Astrocyte of the cerebellum (primary cell): ENCODE measurements around the gene HDAC4.

Source experiments
- DNase-seq: peaks from one replicate; pipeline ENCODE4 v3.0.0-alpha.2; 2011; ENCODE audit warnings: low read depth
- H3K4me3 ChIP-seq: 2 replicates; pipeline ENCODE4 v1.5.1; 2011; ENCODE audit warnings: mild to moderate bottlenecking, low read depth, low read length, moderate library complexity
- CTCF ChIP-seq: IDR thresholded peaks from 2 replicates; pipeline ENCODE4 v1.5.1; 2012; ENCODE audit warnings: low read length, low read depth, moderate library complexity, mild to moderate bottlenecking; ENCODE audit errors: missing control alignments
- in situ Hi-C: cut with HindIII; loops from 2 replicates; pipeline ENCODE4 v1.10.0; 2017; ENCODE audit warnings: low sequenced_read_pairs

HDAC4 gene

GRCh38 chr2:239142806-239143205 lies 258.0 kb downstream of the HDAC4 start:
- DNase-seq, result no peak
- H3K4me3 ChIP-seq, result no peak overlapping the region
- no peak for TF ChIP-seq CTCF
- in situ Hi-C loops, result loop anchor here (25.0 kb wide), 1 partner anchor 219 kb away; no protein-coding TSS in a partner anchor

GRCh38 chr2:239142296-239142695 lies 258.5 kb downstream of the HDAC4 start:
- in situ Hi-C loops, result loop anchor here (25.0 kb wide), 1 partner anchor 220 kb away; no protein-coding TSS in a partner anchor

GRCh38 chr2:239141021-239141760 lies 259.6 kb downstream of the HDAC4 start:
- no peak for DNase-seq
- no peak for TF ChIP-seq CTCF
- H3K4me3 ChIP-seq, result no peak overlapping the region
- in situ Hi-C loops, result loop anchor here (25.0 kb wide), 1 partner anchor 221 kb away; no protein-coding TSS in a partner anchor

More at GRCh38 chr2:239142296-239142695, 258.5 kb downstream of the HDAC4 start:
- no peak for DNase-seq
- TF ChIP-seq CTCF, result no peak
- no peak overlapping the region for H3K4me3 ChIP-seq

- no peak overlapping the region for H3K4me3 ChIP-seq
- DNase-seq, result no peak
- in situ Hi-C loops, result loop anchor here (25.0 kb wide), 1 partner anchor 222 kb away; no protein-coding TSS in a partner anchor
- no peak for TF ChIP-seq CTCF
Observed at GRCh38 chr2:239140346-239141020, 260.3 kb downstream of the HDAC4 start.

GRCh38 chr2:239139566-239139965 lies 261.3 kb downstream of the HDAC4 start:
- in situ Hi-C loops, result loop anchor here (25.0 kb wide), 1 partner anchor 223 kb away; no protein-coding TSS in a partner anchor
- TF ChIP-seq CTCF, result no peak
- H3K4me3 ChIP-seq, result no peak overlapping the region
- DNase-seq, result no peak

- in situ Hi-C loops, result loop anchor here (25.0 kb wide), 1 partner anchor 223 kb away; no protein-coding TSS in a partner anchor
- no peak for DNase-seq
- H3K4me3 ChIP-seq, result no peak overlapping the region
- TF ChIP-seq CTCF, result no peak
Observed at GRCh38 chr2:239139101-239139500, 261.7 kb downstream of the HDAC4 start.
